GM21526 (cell line): Measurements from ENCODE around the gene CD274.
"Not testable (repeated sequence)": the region's sequence is repeated elsewhere in the genome, so short reads cannot be mapped to it uniquely, and the experiment has no call there.

ENCODE experiments used
- ATAC-seq: cut with Tn5 transposase; IDR thresholded peaks from one replicate; pipeline ENCODE4 v1.9.1; 2021; ENCODE audit warnings: moderate library complexity; ENCODE audit not compliant: unreplicated experiment, low FRiP score

Gene CD274

DNA sequence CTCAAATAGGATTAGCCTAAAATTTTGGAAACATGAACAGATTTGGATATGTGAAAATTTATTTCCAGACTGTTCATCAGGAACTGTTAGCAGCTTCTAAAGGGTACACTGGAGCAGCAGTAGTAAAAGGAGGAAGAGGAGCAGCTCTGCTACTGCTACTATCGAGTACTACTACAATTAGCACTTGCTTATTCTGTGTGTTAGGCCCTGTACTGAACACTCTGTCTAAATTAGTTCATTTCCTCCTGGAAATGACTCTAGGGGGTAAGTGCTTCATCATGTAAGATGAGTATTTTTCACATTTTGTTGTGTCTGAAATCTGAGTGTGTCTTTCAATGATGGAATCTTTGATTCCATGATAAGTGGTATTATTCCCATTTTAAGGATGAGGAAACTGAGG is 9.8 kb downstream of the CD274 start:
- no peak for ATAC-seq

- ATAC-seq: not testable (repeated sequence)
Observed at GRCh38 chr9:5464831-5465330, 14.5 kb downstream of the CD274 start.

DNA sequence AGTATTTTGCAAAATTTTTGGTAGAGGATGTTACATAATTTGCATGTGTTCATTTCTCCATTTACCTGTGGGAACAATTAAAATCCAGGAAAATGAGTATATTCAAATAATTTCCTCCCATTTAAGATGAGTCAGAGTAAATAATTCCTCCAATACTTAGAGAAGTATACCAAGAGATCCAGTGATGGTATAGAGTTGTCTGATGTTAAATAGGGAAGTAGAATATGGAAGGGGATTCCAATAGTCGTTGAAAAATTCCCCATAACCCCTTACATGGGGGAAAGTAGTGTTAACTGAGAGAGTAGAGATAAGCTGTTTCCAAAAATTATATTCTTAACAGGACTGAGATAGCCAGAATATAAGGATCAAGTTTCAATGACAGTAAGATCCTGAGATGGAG is 15.7 kb downstream of the CD274 start:
- no peak for ATAC-seq

DNA sequence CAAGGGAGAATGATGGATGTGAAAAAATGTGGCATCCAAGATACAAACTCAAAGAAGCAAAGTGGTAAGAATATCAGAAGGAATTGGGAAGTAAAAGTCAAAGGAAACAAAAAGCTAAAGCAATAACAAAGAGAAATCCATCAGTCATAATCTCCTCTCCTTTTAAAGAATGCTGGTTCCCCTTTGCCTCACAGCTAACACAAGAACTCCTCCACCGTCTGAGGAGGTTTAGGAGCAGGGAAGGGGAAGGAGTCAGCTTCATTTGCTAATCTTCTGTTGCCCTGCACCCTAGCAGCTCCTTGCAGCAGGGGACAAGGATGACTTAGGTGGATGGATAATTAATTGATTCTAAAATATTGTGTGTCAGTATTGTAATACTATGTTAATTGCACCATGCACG is 16.4 kb downstream of the CD274 start:
- no peak for ATAC-seq

- no peak for ATAC-seq
Observed at GRCh38 chr9:5468850-5469249, 18.5 kb downstream of the CD274 start.

DNA sequence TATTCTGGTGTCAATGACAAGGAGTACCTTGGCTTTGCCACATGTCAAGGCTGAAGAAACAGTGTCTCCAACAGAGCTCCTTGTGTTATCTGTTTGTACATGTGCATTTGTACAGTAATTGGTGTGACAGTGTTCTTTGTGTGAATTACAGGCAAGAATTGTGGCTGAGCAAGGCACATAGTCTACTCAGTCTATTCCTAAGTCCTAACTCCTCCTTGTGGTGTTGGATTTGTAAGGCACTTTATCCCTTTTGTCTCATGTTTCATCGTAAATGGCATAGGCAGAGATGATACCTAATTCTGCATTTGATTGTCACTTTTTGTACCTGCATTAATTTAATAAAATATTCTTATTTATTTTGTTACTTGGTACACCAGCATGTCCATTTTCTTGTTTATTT is 19.8 kb downstream of the CD274 start:
- no peak for ATAC-seq

- no peak for ATAC-seq
Observed at GRCh38 chr9:5470816-5471215, 20.5 kb downstream of the CD274 start.

- not testable (repeated sequence) for ATAC-seq
Observed at GRCh38 chr9:5475611-5476010, 25.3 kb downstream of the CD274 start.

GRCh38 chr9:5478206-5478605 is 27.9 kb downstream of the CD274 start:
- no peak for ATAC-seq

- no peak for ATAC-seq
Observed at GRCh38 chr9:5479994-5480694, 29.8 kb downstream of the CD274 start.

DNA sequence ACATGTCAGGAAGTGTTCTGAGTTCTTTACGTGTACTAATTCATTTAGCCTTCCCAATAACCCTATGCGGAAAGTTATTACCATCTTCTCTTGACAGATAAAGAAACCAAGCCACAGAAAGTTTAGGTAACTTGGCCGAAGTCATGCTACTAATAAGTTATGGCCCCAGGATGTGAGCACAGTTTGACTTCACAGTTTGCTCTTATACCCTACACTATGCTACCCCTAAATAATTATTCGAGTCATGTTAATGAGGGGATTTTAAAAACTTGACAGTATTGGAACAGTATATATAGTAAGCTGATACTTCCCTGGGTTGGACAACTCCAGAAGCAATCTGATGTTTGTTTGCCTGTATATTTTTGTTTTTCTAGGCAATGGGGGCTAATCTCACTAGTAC is 30.6 kb downstream of the CD274 start:
- no peak for ATAC-seq

DNA sequence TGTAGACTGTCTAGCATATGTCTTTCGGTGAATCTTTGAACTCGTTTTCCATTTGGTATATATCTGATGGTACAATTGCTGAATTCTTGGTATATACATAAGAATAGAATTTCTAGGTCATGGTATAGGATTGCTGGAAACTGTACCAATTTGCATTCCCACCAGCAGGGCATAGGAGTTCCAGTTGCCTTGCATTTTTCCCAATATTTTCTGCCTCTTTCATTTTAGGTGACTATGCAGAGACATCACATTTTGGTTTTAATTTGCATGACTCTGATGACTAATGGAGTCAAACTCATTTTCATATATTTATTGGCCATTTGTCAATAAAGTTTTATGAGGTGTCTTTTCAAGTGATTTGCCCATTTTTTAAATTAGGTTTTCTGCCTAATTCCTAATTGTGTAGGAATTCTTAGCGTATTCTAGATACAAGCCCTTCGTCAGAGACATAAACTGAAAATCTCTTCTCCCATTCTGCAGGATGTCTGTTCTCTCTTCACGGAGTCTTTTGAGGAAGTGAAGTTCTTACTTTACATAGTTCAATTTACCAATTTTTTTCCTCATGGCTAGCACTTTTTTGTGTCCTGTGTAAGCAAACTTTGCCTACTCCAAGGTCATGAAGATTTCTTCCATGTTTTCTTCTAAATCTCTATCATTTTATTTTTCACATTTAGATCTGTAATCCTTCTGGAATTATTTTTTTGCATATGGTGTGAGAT is 31.1 kb downstream of the CD274 start:
- ATAC-seq: no peak

- ATAC-seq: no peak
Observed at GRCh38 chr9:5482194-5482593, 31.9 kb downstream of the CD274 start.

DNA sequence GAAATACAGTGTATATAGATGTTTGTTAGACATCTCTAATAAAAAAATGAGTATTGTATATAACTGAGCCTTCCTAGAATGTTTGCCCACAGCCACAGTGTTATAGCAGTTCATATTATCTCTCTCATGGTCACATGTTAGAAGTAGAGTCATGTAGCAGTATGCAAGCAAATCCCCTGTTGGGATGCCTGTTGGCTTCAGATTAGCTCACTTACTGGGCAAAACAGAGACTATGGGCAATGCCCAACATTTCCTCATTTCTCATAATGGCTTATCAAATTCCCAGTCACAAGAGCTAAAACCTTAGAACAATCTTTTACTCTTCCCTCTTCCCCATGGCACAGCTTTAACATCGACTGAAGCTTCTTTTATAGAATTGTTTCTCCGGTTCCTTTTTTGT is 33.0 kb downstream of the CD274 start:
- no peak for ATAC-seq

DNA sequence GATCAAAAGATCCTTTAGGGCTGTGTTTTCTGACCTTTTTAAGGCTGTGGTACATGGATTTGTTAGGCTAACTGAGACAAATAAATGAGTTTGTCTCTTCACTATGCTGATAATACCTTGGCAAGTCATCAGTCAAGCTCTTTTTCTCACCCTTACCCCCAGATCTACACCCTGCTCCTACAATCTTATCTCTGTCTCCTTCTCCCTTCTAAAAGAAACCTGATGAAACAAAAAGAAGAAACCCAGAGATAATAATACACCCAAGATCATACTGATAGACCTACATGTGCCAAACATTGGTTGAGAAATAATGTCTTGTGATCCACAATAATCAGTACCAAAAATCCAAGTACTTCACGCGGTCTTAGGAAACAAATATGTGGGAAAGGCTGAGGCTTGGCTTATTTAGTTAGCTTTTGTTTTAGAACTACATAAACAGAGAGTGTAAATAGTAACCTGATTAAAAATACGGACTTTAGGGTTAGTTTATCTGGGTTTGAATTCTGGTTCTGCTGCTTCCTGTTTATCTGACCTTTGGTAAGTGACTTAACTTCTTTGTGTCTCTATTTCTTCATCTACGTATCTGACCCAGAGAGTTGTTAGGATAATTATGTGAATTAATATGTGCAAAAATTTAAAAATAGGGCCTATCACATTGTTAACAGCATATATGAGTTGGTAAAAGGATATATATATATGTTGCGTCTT is 35.2 kb downstream of the CD274 start:
- ATAC-seq: no peak

- ATAC-seq: no peak
Observed at GRCh38 chr9:5486988-5487387, 36.6 kb downstream of the CD274 start.

- ATAC-seq: no peak
Observed at GRCh38 chr9:5488221-5489008, 38.1 kb downstream of the CD274 start.

DNA sequence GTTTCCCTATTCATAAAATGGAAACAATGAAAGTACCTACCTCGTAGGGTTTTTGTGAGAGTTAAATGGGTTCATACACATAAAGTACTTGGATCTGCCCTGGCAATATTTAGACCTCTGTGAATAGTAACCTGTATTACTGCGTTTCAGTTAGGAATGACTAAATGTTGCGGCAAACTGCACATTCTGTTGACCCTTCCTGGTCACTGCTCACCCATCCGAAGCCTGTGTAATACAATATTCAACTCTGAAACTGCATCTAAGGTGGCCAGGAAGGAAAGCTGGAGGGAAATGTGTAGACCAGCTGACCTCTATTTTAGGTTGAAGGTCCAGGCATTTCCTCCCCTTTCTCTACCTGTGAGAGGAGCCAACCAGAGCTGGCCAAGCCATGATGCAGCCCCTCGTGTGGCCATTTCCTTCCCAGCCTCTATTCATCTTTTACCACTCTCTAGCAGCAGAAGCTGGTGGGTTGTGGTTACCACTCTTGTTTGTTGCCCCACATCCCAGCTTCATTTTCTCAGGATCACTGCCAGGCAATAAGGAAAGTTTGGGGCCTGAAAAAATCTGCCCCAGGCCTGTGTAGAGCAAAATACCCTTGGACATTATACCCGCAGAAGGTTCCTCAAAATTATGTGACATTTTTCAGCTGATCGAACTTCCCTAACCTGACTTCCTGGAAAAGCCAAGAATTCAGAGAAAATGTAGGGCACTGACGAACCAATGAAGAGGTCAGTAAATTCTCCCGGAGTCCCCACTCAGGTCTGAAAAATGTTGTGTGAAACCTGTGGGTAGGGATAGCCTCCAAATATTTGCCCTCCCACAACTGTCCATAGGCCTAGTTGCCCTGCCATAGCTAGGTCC is 39.5 kb downstream of the CD274 start:
- ATAC-seq: no peak

DNA sequence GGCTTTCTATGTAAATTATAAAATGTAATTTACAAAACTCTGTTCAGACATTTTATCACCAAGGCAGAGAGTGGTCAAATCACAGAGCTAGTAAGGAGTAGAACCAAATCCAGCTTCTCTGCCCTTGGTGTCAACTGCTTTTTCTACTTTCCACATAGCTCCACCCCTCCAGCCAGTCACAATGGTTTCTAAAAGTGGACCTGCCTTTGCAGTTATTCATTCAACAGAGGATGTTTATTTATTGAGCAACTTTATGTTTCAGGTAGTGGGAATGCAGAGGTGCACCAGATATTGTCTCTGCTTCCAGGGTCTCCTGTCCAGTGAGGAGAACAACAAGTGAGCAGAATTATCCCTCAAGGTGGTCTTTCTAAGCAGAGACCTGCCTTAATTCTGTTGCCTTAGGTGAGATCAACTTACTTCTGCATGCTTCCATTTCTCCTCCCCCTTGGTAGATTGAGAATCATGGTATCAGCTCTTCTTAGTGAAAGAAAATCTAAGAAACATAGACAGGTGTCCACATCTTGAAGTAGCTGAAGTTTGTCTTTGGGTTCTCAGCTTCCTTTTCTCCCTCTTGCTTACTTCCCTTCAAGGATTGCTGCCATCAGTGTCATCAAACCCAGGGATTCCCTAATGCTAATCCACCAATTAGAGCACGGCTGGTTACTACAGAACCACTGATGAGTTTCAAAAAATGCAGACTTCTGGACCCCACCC is 42.8 kb downstream of the CD274 start:
- peak; percentile 27 for ATAC-seq
